GM21576 (cell line): ENCODE data around the gene USP36.
"Not testable (repeated sequence)": the region's sequence is repeated elsewhere in the genome, so short reads cannot be mapped to it uniquely, and the experiment has no call there.

Source experiments
- ATAC-seq: cut with Tn5 transposase; IDR thresholded peaks from one replicate; pipeline ENCODE4 v1.9.1; 2021; ENCODE audit warnings: mild to moderate bottlenecking, moderate library complexity; ENCODE audit not compliant: unreplicated experiment

The USP36 gene

GRCh38 chr17:78873519-78874340 lies 33.1 kb upstream of the USP36 start:
- ATAC-seq: no peak

- no peak for ATAC-seq
Measured at GRCh38 chr17:78872486-78872885, 31.9 kb upstream of the USP36 start.

- no peak for ATAC-seq
Measured at GRCh38 chr17:78870621-78871020, 30.0 kb upstream of the USP36 start.

GRCh38 chr17:78868391-78868790 lies 27.8 kb upstream of the USP36 start:
- ATAC-seq: no peak

GRCh38 chr17:78867046-78867445 lies 26.4 kb upstream of the USP36 start:
- ATAC-seq: not testable (repeated sequence)

GRCh38 chr17:78865682-78866390 lies 25.2 kb upstream of the USP36 start:
- ATAC-seq: no peak

GRCh38 chr17:78864117-78864516 lies 23.5 kb upstream of the USP36 start:
- ATAC-seq: no peak

- ATAC-seq: no peak
Measured at GRCh38 chr17:78862073-78863023, 21.7 kb upstream of the USP36 start.

- no peak for ATAC-seq
Measured at GRCh38 chr17:78861229-78861628, 20.6 kb upstream of the USP36 start.

GRCh38 chr17:78859051-78859450 lies 18.4 kb upstream of the USP36 start:
- ATAC-seq: no peak

- no peak for ATAC-seq
Measured at GRCh38 chr17:78857266-78857665, 16.7 kb upstream of the USP36 start.

- ATAC-seq: no peak
Measured at GRCh38 chr17:78855561-78856165, 15.0 kb upstream of the USP36 start.

GRCh38 chr17:78854508-78854907 lies 13.9 kb upstream of the USP36 start:
- ATAC-seq: no peak

- ATAC-seq: no peak
Measured at GRCh38 chr17:78853926-78854394, 13.3 kb upstream of the USP36 start.

- ATAC-seq: no peak
Measured at GRCh38 chr17:78852709-78853121, 12.1 kb upstream of the USP36 start.

- no peak for ATAC-seq
Measured at GRCh38 chr17:78849026-78849425, 8.4 kb upstream of the USP36 start.

- ATAC-seq: no peak
Measured at GRCh38 chr17:78847052-78847451, 6.4 kb upstream of the USP36 start.

- ATAC-seq: no peak
Measured at GRCh38 chr17:78844301-78845005, 3.8 kb upstream of the USP36 start.

GRCh38 chr17:78842881-78843565 lies 2.4 kb upstream of the USP36 start:
- ATAC-seq: no peak

- peak; percentile 7 for ATAC-seq
Measured at GRCh38 chr17:78840530-78840779, 159 bp downstream of the USP36 start.
